Vagina (tissue), 2 donors: ENCODE measurements around the gene PSAP.

Experiments used
- POLR2A ChIP-seq, 2 donors: fragments of 450-650 bp; IDR thresholded peaks; one replicate each; pipeline ENCODE4 v1.6.1; 2017; ENCODE audit warnings: antibody characterized with exemption in 2 of 2, mild to moderate bottlenecking in 2 of 2, moderate library complexity in 2 of 2
- TF ChIP-seq, protein P1 (sequence below), 3 experiments: fragments of 450-650 bp in 2 of 3; fragments of 200-600 bp in 1 of 3; sonication (generic) in 1 of 3; IDR thresholded peaks; one replicate each; pipeline ENCODE4 v1.5.1; 2017 to 2019; ENCODE audit warnings: antibody characterized with exemption in 3 of 3, mild to moderate bottlenecking in 2 of 3, moderate library complexity in 2 of 3

DNA sequence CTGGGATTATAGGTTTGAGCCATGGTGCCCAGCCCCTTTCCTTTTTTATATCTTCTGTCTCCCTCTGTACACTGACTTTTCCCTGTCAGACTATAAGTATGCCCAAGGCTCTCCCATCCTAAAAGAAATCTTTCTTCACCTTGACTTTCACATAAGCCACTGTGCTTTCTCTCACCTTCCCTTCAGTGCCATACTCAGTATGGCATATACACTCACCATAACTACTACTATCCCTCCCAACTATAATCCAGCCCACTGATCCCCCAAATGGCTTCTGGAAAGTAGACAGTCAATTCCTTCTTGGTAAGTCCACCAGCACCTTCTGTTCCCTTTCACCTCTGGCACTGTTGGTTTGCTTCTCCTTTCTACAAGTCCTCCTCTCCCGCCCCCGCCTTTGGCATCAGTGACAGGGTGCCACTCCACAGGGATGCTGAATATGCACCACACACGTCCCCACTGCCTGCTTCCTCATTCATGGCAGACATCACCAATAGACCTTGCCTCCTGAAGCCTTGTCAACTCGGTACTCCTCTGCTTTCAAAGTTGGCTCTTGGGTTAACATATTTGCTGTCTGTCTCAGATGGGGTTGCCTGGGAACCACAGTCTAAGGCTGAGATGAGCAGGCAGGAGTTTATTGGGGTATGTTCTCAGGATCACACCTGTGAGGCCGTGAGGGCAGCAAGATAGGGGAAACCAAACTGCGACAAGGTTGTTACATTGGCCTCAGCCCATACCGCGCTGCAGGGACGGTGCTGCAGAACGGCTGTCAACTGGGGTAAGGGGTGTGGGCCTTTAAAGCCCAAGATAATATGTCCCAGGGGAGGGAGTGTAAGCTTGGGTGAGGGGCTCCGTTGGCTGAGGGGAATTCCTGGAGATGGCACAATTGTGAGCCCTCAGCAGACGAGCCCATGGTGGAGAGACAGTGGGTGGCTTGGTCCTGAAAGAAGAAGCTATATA is 7.2 kb upstream of the PSAP start:
- TF ChIP-seq, protein P1, sequence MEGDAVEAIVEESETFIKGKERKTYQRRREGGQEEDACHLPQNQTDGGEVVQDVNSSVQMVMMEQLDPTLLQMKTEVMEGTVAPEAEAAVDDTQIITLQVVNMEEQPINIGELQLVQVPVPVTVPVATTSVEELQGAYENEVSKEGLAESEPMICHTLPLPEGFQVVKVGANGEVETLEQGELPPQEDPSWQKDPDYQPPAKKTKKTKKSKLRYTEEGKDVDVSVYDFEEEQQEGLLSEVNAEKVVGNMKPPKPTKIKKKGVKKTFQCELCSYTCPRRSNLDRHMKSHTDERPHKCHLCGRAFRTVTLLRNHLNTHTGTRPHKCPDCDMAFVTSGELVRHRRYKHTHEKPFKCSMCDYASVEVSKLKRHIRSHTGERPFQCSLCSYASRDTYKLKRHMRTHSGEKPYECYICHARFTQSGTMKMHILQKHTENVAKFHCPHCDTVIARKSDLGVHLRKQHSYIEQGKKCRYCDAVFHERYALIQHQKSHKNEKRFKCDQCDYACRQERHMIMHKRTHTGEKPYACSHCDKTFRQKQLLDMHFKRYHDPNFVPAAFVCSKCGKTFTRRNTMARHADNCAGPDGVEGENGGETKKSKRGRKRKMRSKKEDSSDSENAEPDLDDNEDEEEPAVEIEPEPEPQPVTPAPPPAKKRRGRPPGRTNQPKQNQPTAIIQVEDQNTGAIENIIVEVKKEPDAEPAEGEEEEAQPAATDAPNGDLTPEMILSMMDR (IDR thresholded peaks at IDR 0.05), result no peak
- TF ChIP-seq POLR2A (IDR thresholded peaks at IDR 0.05), result no peak
